ENCODE results near the gene LRRC41.
"Not testable (repeated sequence)": the region's sequence is repeated elsewhere in the genome, so short reads cannot be mapped to it uniquely, and the experiment has no call there.

LRRC41 gene, protein sequence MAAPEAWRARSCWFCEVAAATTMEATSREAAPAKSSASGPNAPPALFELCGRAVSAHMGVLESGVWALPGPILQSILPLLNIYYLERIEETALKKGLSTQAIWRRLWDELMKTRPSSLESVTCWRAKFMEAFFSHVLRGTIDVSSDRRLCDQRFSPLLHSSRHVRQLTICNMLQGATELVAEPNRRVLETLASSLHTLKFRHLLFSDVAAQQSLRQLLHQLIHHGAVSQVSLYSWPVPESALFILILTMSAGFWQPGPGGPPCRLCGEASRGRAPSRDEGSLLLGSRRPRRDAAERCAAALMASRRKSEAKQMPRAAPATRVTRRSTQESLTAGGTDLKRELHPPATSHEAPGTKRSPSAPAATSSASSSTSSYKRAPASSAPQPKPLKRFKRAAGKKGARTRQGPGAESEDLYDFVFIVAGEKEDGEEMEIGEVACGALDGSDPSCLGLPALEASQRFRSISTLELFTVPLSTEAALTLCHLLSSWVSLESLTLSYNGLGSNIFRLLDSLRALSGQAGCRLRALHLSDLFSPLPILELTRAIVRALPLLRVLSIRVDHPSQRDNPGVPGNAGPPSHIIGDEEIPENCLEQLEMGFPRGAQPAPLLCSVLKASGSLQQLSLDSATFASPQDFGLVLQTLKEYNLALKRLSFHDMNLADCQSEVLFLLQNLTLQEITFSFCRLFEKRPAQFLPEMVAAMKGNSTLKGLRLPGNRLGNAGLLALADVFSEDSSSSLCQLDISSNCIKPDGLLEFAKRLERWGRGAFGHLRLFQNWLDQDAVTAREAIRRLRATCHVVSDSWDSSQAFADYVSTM

GRCh38 chr1:46303038-46303871, at the start of gene LRRC41, which contains the start of gene UQCRH:
Gene LRRC41 (minus strand): TSS chr1:46303616. CDS start chr1:46303322, 294 bp downstream.
Gene UQCRH (plus strand): TSS chr1:46303698. CDS start chr1:46303767, 69 bp downstream.
- DNase-seq, result peak; percentile 47 to 97 (median 92)

GRCh38 chr1:46352363-46352762, 48.9 kb upstream of the LRRC41 start:
- DNase-seq, result no peak

DNA sequence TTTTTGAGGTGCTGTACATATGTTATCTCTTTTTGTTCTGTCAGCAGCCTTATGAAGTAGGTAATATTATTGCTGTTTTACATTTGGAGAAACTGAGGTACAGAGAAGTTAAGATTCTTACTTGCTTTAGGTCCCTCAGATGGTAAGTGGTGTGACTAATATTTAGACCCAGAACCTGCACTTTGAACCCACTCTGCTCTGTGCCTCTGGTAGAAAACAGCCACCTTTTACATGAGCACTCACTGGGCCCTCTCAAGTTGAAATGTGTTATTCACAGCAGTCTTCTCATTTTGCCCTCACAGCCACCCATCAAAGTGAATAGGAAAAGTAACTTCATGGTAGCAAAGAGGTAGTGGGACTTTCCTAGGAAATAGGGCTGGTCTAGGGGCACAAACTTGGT, 41.9 kb upstream of the LRRC41 start:
- no peak for DNase-seq

GRCh38 chr1:46344481-46344880, 41.1 kb upstream of the LRRC41 start:
- no peak for DNase-seq

GRCh38 chr1:46343705-46344104, 40.3 kb upstream of the LRRC41 start:
- DNase-seq, result no peak

DNA sequence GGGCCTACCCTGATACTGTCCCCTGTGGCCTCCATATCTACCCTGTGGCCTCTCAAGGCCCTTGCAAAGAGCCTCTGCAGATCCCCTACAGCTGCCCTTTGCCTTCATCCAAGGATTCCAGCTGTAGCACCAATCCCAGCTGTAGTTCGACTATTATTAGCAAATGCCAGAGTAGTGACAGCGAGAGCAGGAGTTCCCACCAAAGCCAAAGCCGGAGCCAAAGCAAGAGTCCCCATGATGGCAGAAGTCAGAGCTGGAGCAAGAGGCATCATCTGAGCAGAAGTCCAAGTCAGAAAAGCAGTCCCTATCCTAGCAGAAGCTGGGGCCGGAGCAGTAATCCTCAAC, 39.9 kb upstream of the LRRC41 start:
- DNase-seq, result no peak

DNA sequence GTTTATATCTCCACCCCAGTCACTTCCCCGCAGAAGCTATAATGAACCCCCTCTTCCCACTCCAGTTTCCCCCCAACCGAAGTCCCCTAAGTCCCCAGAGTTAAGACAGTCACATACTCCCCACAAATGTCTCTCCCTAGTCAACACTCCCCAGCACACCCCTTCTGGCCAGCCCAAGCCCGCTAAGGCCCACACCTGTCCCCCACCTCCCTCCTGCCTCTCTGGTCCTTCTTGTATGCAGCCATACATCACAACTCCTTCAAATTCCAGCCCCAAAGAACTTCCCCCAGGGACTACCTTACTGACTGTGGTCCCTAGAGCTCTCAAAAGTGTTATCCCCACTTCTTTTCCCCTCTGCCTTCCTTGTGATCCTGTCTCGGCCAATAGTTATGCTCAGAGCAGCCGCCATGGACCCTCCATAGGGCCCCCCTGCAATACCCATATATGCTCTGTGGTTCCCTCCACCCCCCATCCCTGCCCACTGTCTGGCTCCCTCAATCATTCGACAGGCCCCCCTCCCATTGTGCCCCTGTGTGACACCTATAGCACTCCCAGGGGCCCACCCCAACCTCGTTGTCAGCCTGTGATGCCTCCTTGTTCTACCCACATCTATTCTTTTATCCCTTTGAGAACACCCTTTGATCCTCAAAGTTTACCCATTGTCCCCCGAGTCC, 39.4 kb upstream of the LRRC41 start:
- no peak for DNase-seq

GRCh38 chr1:46342084-46342656, 38.8 kb upstream of the LRRC41 start:
- DNase-seq, result no peak

DNA sequence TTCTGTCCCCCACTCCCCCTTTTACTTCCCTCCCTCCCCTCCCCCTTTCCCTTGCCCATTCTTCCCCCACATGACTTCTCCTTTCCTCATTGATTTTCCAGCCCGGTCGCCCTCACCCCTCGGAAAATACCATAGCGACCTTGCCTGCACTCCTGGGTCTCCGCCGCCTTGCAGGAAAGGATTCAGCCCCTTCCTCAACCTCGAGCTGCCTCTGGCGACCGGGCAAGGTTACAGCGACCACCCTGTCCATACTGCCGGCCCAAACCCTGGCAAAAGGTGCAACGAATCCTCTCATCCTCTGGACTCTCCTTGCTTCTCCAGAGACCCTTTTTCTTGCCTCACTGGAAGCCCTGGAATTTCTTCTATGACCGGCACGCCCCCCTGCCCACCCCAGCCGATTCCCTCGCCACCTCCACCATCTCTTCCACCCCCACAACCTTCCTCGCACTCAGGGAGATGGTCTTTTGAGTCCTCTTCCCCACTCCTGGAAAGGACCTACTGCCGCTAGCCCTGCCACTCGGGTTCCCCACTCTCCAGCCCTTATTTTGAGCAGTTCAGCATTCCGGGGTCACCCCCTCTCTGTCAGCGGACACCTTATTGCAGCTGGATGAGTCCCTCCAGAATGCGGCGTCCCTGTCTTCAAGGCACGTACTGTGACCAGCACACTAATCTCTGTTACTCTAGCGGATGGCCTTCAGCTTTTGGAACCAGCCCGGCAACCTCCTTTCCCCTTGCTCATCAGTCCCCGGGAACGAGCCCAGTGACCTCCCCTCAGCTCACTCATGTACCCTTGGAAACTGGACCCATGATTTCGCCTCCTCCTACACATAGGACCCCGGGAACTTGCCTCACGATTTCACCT, 38.0 kb upstream of the LRRC41 start:
- DNase-seq, result peak in 2 of 56 donors; percentile 4 to 43

DNA sequence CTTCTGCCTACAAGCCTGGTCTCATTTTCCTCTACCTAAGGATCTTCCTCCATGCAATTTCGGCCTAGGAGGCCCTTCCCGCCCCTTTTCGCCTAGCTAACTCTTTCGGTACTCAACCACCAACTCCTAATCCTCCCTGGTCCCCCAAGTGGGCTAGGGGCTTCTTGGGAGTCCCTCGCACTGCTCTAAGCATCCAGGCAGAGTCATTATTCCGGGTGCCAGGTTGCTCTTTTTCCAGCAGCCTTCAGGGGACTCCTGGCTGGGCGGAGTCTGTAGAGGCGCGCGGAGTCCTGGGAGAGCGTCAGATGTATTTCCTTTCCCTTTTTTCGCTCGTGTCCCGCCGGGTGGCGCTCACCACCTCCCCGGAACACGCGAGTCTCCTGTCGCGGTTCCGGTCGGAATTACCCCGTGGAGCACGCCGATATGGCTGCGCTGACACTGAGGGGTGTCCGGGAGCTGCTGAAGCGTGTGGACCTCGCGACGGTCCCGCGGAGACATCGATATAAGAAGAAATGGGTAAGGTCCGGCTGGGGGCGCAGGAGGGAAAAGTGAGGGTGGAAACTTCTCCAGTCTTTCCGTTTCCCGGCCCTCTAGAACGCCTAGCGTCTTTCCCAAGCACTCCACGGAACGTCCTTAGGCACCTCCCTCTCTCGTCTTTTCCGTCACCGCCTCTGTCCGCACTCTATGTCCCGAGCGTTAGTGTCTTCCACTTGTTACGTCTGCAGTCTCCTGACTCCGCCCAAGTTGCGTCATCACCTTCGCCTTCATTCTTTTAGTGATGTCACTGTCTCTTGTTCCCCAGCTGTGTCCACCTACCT, 37.2 kb upstream of the LRRC41 start, which contains the start of gene NSUN4:
Gene NSUN4, plus strand, starts transcription at position 404 of the 818 bp plus-strand sequence. Its CDS starts 20 bp downstream, at position 424.
- DNase-seq, result peak; percentile 56 to 95 (median 86)

- not testable (repeated sequence) for DNase-seq
Observed at GRCh38 chr1:46337409-46337808, 34.0 kb upstream of the LRRC41 start.

DNA sequence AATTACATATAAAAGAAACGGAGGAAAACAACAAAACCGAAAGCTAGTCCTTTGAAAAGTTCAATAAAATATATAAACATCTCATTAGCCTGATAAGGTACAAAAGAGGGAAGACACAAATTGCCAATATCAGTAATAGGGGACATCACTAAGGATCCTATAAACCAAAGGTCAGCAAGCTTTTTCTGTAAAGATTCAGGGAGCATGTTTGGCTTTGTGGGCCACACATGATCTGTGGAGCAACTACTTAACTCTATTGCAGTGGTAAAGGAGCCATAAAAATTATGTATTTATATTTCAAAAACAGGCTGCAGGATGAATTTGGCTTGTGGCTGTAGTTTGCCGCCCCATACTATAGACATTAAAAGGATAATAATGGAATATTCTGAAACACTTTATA, 31.7 kb upstream of the LRRC41 start:
- DNase-seq, result no peak

DNA sequence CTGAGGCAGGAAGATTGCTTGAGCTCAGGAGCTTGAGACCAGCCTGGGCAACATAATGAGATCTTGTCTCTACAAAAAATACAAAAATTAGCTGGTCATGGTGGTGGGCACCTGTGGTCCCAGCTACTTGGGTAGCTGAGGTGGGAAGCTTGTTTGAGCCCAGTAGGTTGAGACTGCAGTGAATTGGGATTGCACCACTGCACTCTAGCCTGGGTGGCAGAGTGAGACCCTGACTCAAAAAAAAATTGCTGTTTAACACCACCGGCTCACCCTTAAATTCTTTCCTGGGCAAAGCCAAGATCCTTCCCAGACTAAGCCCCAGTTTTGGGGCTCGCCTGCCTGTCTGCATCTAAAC, 30.6 kb upstream of the LRRC41 start:
- DNase-seq, result no peak

- DNase-seq, result no peak
Observed at GRCh38 chr1:46333300-46334029, 30.0 kb upstream of the LRRC41 start.

GRCh38 chr1:46331786-46332540, 28.5 kb upstream of the LRRC41 start:
- DNase-seq, result not testable (repeated sequence)

GRCh38 chr1:46330381-46330780, 27.0 kb upstream of the LRRC41 start:
- not testable (repeated sequence) for DNase-seq

DNA sequence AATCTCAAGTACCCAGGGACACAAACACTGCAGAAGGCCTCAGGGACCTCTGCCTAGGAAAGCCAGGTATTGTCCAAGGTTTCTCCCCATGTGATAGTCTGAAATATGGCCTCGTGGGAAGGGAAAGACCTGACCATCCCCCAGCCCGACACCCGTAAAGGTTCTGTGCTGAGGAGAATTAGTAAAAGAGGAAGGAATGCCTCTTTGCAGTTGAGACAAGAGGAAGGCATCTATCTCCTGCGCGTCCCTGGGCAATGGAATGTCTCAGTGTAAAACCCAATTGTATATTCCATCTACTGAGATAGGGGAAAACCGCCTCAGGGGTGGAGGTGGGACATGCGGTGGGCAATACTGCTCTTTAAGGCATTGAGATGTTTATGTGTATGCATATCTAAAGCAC, 26.4 kb upstream of the LRRC41 start:
- not testable (repeated sequence) for DNase-seq
